Eye (tissue), 1 donor: ENCODE measurements around the gene BTG1.
"Not testable (repeated sequence)": the region's sequence is repeated elsewhere in the genome, so short reads cannot be mapped to it uniquely, and the experiment has no call there.

Experiments
- DNase-seq: peaks from one replicate; pipeline ENCODE4 v3.0.0-alpha.2; 2015

The BTG1 gene

GRCh38 chr12:92094751-92095161 is 50.9 kb downstream of the BTG1 start:
- DNase-seq = no peak

- not testable (repeated sequence) for DNase-seq
Measured at GRCh38 chr12:92094301-92094700, 51.3 kb downstream of the BTG1 start.
